Measurements from ENCODE around the gene P2RX4. TPM values are rescaled to one million over a fixed set of nuclear protein-coding genes. Genes with fewer than 3 reads are reported as not detected.

Gene P2RX4
- total and polyA plus RNA-seq, 2 of the 13 experiments (the other 11 are each of a cell fraction or from before 2014, with no cell fraction given): 13.8 to 30.8 TPM

DNA sequence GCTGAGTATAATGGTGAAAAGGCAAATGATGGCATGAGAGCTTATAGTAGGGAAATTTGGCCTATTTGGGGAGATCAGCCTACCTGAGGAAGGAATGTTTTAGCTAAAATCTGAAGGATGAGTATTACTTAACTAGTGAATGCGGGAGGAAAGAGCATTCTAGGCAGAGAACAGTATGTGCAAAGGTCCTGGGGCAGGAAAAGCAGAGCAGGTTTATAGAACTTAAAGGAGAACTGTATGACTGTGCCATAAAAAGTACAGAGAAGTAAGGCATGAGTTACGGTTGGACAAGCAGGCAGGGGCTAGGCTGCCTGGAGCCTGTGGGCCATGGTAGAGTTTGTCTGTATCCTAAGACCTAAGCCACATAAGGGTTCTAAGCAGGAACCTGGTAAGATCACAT, 21.7 kb upstream of the P2RX4 start:
- no peak for DNase-seq (ENCODE audit: low spot score)

DNA sequence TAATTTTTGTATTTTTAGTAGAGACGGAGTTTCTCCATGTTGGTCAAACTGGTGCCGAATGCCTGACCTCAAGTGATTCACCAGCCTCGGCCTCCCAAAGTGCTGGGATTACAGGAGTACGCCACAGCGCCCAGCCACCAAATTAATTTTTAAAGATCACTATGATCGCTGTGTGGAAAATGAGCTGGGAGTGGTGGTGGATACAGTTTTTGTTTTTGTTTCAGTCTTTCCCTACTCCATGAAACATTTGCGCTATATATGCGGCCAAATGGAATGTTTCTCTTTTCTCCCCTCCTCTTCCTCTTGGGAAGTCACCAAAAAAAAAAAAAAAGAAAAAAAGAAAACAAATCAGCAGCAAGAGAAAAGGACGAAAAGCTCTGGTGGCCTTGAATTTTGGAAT, 20.8 kb upstream of the P2RX4 start:
- no peak overlapping the region for H3K4me2 ChIP-seq (ENCODE audit: low read depth, low read length)
- no peak for TF ChIP-seq RFXAP (CRISPR knock-in tag; IDR thresholded peaks at IDR 0.05; ENCODE audit: borderline replicate concordance)
- no peak for TF ChIP-seq FIP1L1 (IDR thresholded peaks at IDR 0.05; ENCODE audit: borderline replicate concordance, insufficient read depth, low read depth, low read length)
- TF ChIP-seq, protein P1, sequence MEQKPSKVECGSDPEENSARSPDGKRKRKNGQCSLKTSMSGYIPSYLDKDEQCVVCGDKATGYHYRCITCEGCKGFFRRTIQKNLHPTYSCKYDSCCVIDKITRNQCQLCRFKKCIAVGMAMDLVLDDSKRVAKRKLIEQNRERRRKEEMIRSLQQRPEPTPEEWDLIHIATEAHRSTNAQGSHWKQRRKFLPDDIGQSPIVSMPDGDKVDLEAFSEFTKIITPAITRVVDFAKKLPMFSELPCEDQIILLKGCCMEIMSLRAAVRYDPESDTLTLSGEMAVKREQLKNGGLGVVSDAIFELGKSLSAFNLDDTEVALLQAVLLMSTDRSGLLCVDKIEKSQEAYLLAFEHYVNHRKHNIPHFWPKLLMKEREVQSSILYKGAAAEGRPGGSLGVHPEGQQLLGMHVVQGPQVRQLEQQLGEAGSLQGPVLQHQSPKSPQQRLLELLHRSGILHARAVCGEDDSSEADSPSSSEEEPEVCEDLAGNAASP (CRISPR knock-in tag; IDR thresholded peaks at IDR 0.05; ENCODE audit: borderline replicate concordance): no peak
- TF ChIP-seq, protein P2, sequence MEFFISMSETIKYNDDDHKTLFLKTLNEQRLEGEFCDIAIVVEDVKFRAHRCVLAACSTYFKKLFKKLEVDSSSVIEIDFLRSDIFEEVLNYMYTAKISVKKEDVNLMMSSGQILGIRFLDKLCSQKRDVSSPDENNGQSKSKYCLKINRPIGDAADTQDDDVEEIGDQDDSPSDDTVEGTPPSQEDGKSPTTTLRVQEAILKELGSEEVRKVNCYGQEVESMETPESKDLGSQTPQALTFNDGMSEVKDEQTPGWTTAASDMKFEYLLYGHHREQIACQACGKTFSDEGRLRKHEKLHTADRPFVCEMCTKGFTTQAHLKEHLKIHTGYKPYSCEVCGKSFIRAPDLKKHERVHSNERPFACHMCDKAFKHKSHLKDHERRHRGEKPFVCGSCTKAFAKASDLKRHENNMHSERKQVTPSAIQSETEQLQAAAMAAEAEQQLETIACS (CRISPR knock-in tag; IDR thresholded peaks at IDR 0.05): no peak
- TF ChIP-seq NAIF1 (CRISPR knock-in tag; IDR thresholded peaks at IDR 0.05; ENCODE audit: borderline replicate concordance): no peak
- no peak for TF ChIP-seq ZNF749 (CRISPR knock-in tag; IDR thresholded peaks at IDR 0.05; ENCODE audit: borderline replicate concordance)
- TF ChIP-seq ZNF570 (CRISPR knock-in tag; IDR thresholded peaks at IDR 0.05; ENCODE audit: borderline replicate concordance): no peak
- FAIRE-seq (no peak), ATAC-seq (no peak), DNase-seq (ENCODE audit: low spot score) (no peak)
- no peaks in the 10 kb centered on the region for H4K20me1 ChIP-seq (ENCODE audit: insufficient read depth, low read length)
- intact Hi-C loops (cut with micrococcal nuclease; ENCODE audit: unreplicated experiment): no loop called here
- in situ Hi-C loops (cut with HindIII; ENCODE audit: extremely low pct_ligation_motif_present, low pct_unique_long_range_greater_than_20kb): no loop called here
- CTCF ChIA-PET (ENCODE audit: low intra/inter-chr PET ratio, low total read pairs): no interaction called here
- H3K9ac ChIP-seq (ENCODE audit: insufficient read depth, low read depth, low read length): no peak overlapping the region
- H3K4me1 ChIP-seq (ENCODE audit: insufficient read depth, low read length): peaks cover 12% of the 10 kb centered on the region
- BruUV-seq (replicated peaks): no TSS peak
- H2AFZ ChIP-seq (ENCODE audit: low read length): no peak overlapping the region
- H3K36me3 ChIP-seq (replicated peaks in 1 of 2; ENCODE audit: control insufficient read depth in 1 of 2, insufficient read depth in 2 of 2, low read length in 2 of 2): no peaks in the 10 kb centered on the region
- peaks cover 2 to 13% of the 10 kb centered on the region in 2 experiments; a peak in 1 of 5 replicates for H3K27me3 ChIP-seq (ENCODE audit: control insufficient read depth in 1 of 2, insufficient read depth in 2 of 2, low read length in 2 of 2)
- no peaks in the 10 kb centered on the region for H3K9me3 ChIP-seq (ENCODE audit: low read length)
- POLR2A ChIA-PET: no interaction called here
- H3K4me3 ChIP-seq (replicated peaks in 1 of 3; ENCODE audit: insufficient read depth in 1 of 3, low read depth in 2 of 3, low read length in 3 of 3): no peak overlapping the region
- 71% methylated on average over 9 of the region's 9 CpGs for WGBS (ENCODE audit: low lambda C conversion rate)
- no peak overlapping the region for H3K27ac ChIP-seq (ENCODE audit: extremely low read length, insufficient read depth, low read length)
- H3K79me2 ChIP-seq (ENCODE audit: insufficient read depth, low read length): no peaks in the 10 kb centered on the region

More for the DNA sequence above, 21.7 kb upstream of the P2RX4 start:
- H4K20me1 ChIP-seq (ENCODE audit: insufficient read depth, low read length): no peaks in the 10 kb centered on the region
- no peak for ATAC-seq
- in situ Hi-C loops (cut with HindIII; ENCODE audit: extremely low pct_ligation_motif_present, low pct_unique_long_range_greater_than_20kb) (no loop called here), intact Hi-C loops (cut with micrococcal nuclease; ENCODE audit: unreplicated experiment) (no loop called here)
- BruUV-seq (replicated peaks): no TSS peak
- POLR2A ChIA-PET: no interaction called here
- H2AFZ ChIP-seq (ENCODE audit: low read length): no peak overlapping the region
- H3K9me3 ChIP-seq (ENCODE audit: low read length): no peaks in the 10 kb centered on the region
- no peak overlapping the region for H3K4me2 ChIP-seq (ENCODE audit: low read depth, low read length)
- H3K4me1 ChIP-seq (ENCODE audit: insufficient read depth, low read length): peaks cover 12% of the 10 kb centered on the region
- CTCF ChIA-PET (ENCODE audit: low intra/inter-chr PET ratio, low total read pairs): no interaction called here
- H3K9ac ChIP-seq (ENCODE audit: insufficient read depth, low read depth, low read length): no peak overlapping the region
- H3K79me2 ChIP-seq (ENCODE audit: insufficient read depth, low read length): no peaks in the 10 kb centered on the region
- 49% methylated on average over 2 of the region's 2 CpGs for WGBS (ENCODE audit: low lambda C conversion rate)
- H3K36me3 ChIP-seq (replicated peaks in 1 of 2; ENCODE audit: control insufficient read depth in 1 of 2, insufficient read depth in 2 of 2, low read length in 2 of 2): no peaks in the 10 kb centered on the region
- no peak for FAIRE-seq
- peaks cover 2 to 13% of the 10 kb centered on the region in 2 experiments; a peak in 1 of 5 replicates for H3K27me3 ChIP-seq (ENCODE audit: control insufficient read depth in 1 of 2, insufficient read depth in 2 of 2, low read length in 2 of 2)
- H3K4me3 ChIP-seq (replicated peaks in 1 of 3; ENCODE audit: insufficient read depth in 1 of 3, low read depth in 2 of 3, low read length in 3 of 3): no peak overlapping the region
- H3K27ac ChIP-seq (ENCODE audit: extremely low read length, insufficient read depth, low read length): no peak overlapping the region
- TF ChIP-seq RAD51 (IDR thresholded peaks at IDR 0.05; ENCODE audit: borderline replicate concordance) (no peak), RNF2 (conservative IDR thresholded peaks at IDR 0.05; ENCODE audit: low read depth) (no peak), ZNF83 (CRISPR knock-in tag; IDR thresholded peaks at IDR 0.05; ENCODE audit: borderline replicate concordance) (no peak), ZNF562 (CRISPR knock-in tag; IDR thresholded peaks at IDR 0.05; ENCODE audit: borderline replicate concordance) (no peak), GATA4 (IDR thresholded peaks at IDR 0.05; ENCODE audit: borderline replicate concordance, low read depth) (no peak)
